HepG2 (cell line): Measurements from ENCODE around the gene SLC2A5. TPM values are rescaled to one million over a fixed set of nuclear protein-coding genes. Genes with fewer than 3 reads are reported as not detected.

Source experiments
- ATAC-seq: fragments of 200-7000 bp; cut with Tn5 transposase; 3 replicates; pipeline ENCODE4 v1.9.1; 2020; ENCODE audit warnings: mild to moderate bottlenecking, moderate library complexity
- BruUV-seq: library from RNA; stranded (reverse); fragments of 400-500 nt; replicated peaks from 2 replicates; lab custom pipeline; 2021; lab: Mats Ljungman, UMichigan
- CTCF ChIA-PET: fragments of 300-600 bp; formaldehyde crosslinking; extraction: SDS; loops from one replicate; lab custom pipeline; 2021; ENCODE audit warnings: low total read pairs, inconsistent platforms, low intra/inter-chr PET ratio; lab: Yijun Ruan, JAX
- POLR2A ChIA-PET: fragments of 350-600 bp; sonication (Branson Sonifier 250); formaldehyde crosslinking; loops from one replicate; lab custom pipeline; 2020; ENCODE audit warnings: antibody characterized with exemption, inconsistent platforms; lab: Yijun Ruan, JAX
- DNase-seq: peaks from one replicate; pipeline ENCODE4 v3.0.0-alpha.2; 2015; ENCODE audit warnings: low spot score
- FAIRE-seq: peaks from 3 replicates; lab custom pipeline; 2011; peaks lifted over from hg19 to GRCh38; lab: Jason Lieb, UNC
- H2AFZ ChIP-seq: one replicate; pipeline ENCODE4 v1.6.1; 2011; ENCODE audit warnings: low read length, inconsistent platforms
- H3K27ac ChIP-seq: fragments of 300-600 bp; 3 replicates; pipeline ENCODE4 v1.8.0; 2011; ENCODE audit warnings: mixed run types, mild to moderate bottlenecking, mixed read lengths, low read length, inconsistent platforms; ENCODE audit not compliant: insufficient read depth; ENCODE audit errors: extremely low read length
- H3K27me3 ChIP-seq, 2 experiments: fragments of 200-600 bp in 1 of 2; 2 replicates in 1 of 2; 3 replicates in 1 of 2; pipeline versions ENCODE4 v1.6.0 to v1.8.0; 2011; ENCODE audit warnings: low read length in 2 of 2, mild to moderate bottlenecking in 2 of 2, moderate library complexity in 2 of 2, inconsistent platforms in 1 of 2; ENCODE audit not compliant: insufficient read depth in 2 of 2, control insufficient read depth in 1 of 2
- H3K36me3 ChIP-seq, 2 experiments: fragments of 200-600 bp in 1 of 2; replicated peaks in 1 of 2; 2 replicates in 1 of 2; 3 replicates in 1 of 2; pipeline versions ENCODE4 v1.5.1 to v1.8.0; 2011; ENCODE audit warnings: low read length in 2 of 2, inconsistent platforms in 1 of 2; ENCODE audit not compliant: insufficient read depth in 2 of 2, control insufficient read depth in 1 of 2
- H3K4me1 ChIP-seq: 2 replicates; pipeline ENCODE4 v1.5.1; 2012; ENCODE audit warnings: low read length, inconsistent platforms; ENCODE audit not compliant: insufficient read depth
- H3K4me2 ChIP-seq: 2 replicates; pipeline ENCODE4 v1.6.0; 2011; ENCODE audit warnings: low read depth, low read length, inconsistent platforms
- H3K4me3 ChIP-seq, 3 experiments: fragments of 200-600 bp in 1 of 3; sonication (generic), shearing (Covaris generic) in 1 of 3; replicated peaks in 1 of 3; 2 replicates each; pipeline ENCODE4 v1.5.1; 2011 to 2016; ENCODE audit warnings: low read length in 3 of 3, inconsistent platforms in 2 of 3, low read depth in 2 of 3, mild to moderate bottlenecking in 2 of 3, control low read depth in 1 of 3, mixed read lengths in 1 of 3; ENCODE audit not compliant: insufficient read depth in 1 of 3
- H3K79me2 ChIP-seq: one replicate; pipeline ENCODE4 v1.6.1; 2011; ENCODE audit warnings: low read length, inconsistent platforms; ENCODE audit not compliant: insufficient read depth
- H3K9ac ChIP-seq: 2 replicates; pipeline ENCODE4 v1.6.0; 2011; ENCODE audit warnings: mild to moderate bottlenecking, low read depth, low read length, inconsistent platforms; ENCODE audit not compliant: insufficient read depth
- H3K9me3 ChIP-seq: 2 replicates; pipeline ENCODE4 v1.5.1; 2012; ENCODE audit warnings: mild to moderate bottlenecking, low read length
- H4K20me1 ChIP-seq: 2 replicates; pipeline ENCODE4 v1.6.0; 2011; ENCODE audit warnings: inconsistent platforms, mild to moderate bottlenecking, low read length, moderate library complexity; ENCODE audit not compliant: insufficient read depth
- DNMT3B ChIP-seq: conservative IDR thresholded peaks from 2 replicates; pipeline ENCODE4 v1.6.1; 2016; ENCODE audit warnings: missing biosample characterization, control low read depth
- GATAD2A ChIP-seq: IDR thresholded peaks from 2 replicates; pipeline ENCODE4 v1.6.1; 2016
- LBX2 ChIP-seq: sonication (generic); formaldehyde crosslinking; IDR thresholded peaks from 2 replicates; pipeline ENCODE4 v1.5.0; 2020; ENCODE audit warnings: missing genetic modification reagents, mild to moderate bottlenecking, borderline replicate concordance
- MNT ChIP-seq: fragments of 450-650 bp; IDR thresholded peaks from 2 replicates; pipeline ENCODE4 v1.6.1; 2016
- PATZ1 ChIP-seq: sonication (generic); formaldehyde crosslinking; IDR thresholded peaks from 2 replicates; pipeline ENCODE4 v1.4.0; 2020; ENCODE audit warnings: missing genetic modification reagents
- RXRA ChIP-seq: sonication (generic); formaldehyde crosslinking; IDR thresholded peaks from 2 replicates; pipeline ENCODE4 v1.5.1; 2020; ENCODE audit warnings: missing genetic modification reagents
- TEAD2 ChIP-seq: sonication (generic); formaldehyde crosslinking; IDR thresholded peaks from 2 replicates; pipeline ENCODE4 v1.9.0; 2021; ENCODE audit warnings: missing genetic modification reagents
- ZNF12 ChIP-seq: sonication (generic); formaldehyde crosslinking; IDR thresholded peaks from 2 replicates; pipeline ENCODE4 v1.5.0; 2020; ENCODE audit warnings: missing genetic modification reagents
- ZNF367 ChIP-seq: sonication (generic); formaldehyde crosslinking; IDR thresholded peaks from 2 replicates; pipeline ENCODE4 v1.4.0; 2020; ENCODE audit warnings: missing genetic modification reagents, borderline replicate concordance
- ZNF431 ChIP-seq: sonication (generic); formaldehyde crosslinking; IDR thresholded peaks from 2 replicates; pipeline ENCODE4 v1.9.0; 2022; ENCODE audit warnings: missing genetic modification reagents, low read depth, mild to moderate bottlenecking, borderline replicate concordance
- ZNF484 ChIP-seq: sonication (generic); formaldehyde crosslinking; IDR thresholded peaks from 2 replicates; pipeline ENCODE4 v1.5.1; 2020; ENCODE audit warnings: mild to moderate bottlenecking, low read depth, missing genetic modification reagents, borderline replicate concordance
- ZNF552 ChIP-seq: sonication (generic); formaldehyde crosslinking; IDR thresholded peaks from 2 replicates; pipeline ENCODE4 v1.9.0; 2022; ENCODE audit warnings: missing genetic modification reagents, mild to moderate bottlenecking, borderline replicate concordance
- ZNF644 ChIP-seq: IDR thresholded peaks from 2 replicates; pipeline ENCODE4 v1.6.1; 2016; ENCODE audit warnings: low read depth
- ZNF773 ChIP-seq: sonication (generic); formaldehyde crosslinking; IDR thresholded peaks from 2 replicates; pipeline ENCODE4 v1.4.0; 2020; ENCODE audit warnings: missing genetic modification reagents, borderline replicate concordance
- WGBS: methylation state at CpG from one replicate; pipeline ENCODE4 v1.1.6; 2017; ENCODE audit warnings: low lambda C conversion rate; 5-methylcytosine and 5-hydroxymethylcytosine counted together
- in situ Hi-C: cut with HindIII; loops from 2 replicates; pipeline ENCODE4 v1.10.0; 2017; ENCODE audit warnings: low pct_unique_long_range_greater_than_20kb; ENCODE audit not compliant: extremely low pct_ligation_motif_present
- intact Hi-C: fragments of 100-400 bp; cut with micrococcal nuclease; formaldehyde crosslinking; loops from one replicate; pipeline ENCODE4 v1.10.0; 2022; ENCODE audit not compliant: unreplicated experiment
- polyA plus RNA-seq, 8 experiments: library from polyadenylated mRNA; depleted of rRNA in 3 of 8; stranded (reverse) in 7 of 8; unstranded in 1 of 8; fragments of >200 nt; fragmentation: Illumina TruSeq in 4 of 8; extraction: Trizol in 4 of 8; gene quantifications; 2 replicates each; pipeline versions ENCODE4 v1.2.1 to v1.2.3, GENCODE V29; 2011 to 2016; ENCODE audit warnings: low read depth in 4 of 8, missing spikeins in 1 of 8, mixed read lengths in 1 of 8; ENCODE audit not compliant: insufficient read depth in 1 of 8
- total RNA-seq, 5 experiments: library from RNA; depleted of rRNA; stranded (reverse); fragments of >200 nt; fragmentation: Illumina TruSeq; extraction: Trizol; gene quantifications; 2 replicates each; pipeline ENCODE4 v1.2.3, GENCODE V29; 2016; ENCODE audit warnings: low read depth in 1 of 5
- TF ChIP-seq, protein P1 (sequence below): sonication (generic); formaldehyde crosslinking; IDR thresholded peaks from 2 replicates; pipeline ENCODE4 v1.5.0; 2020; ENCODE audit warnings: mild to moderate bottlenecking, missing genetic modification reagents, borderline replicate concordance
- TF ChIP-seq, protein P2 (sequence below): sonication (generic); formaldehyde crosslinking; IDR thresholded peaks from 2 replicates; pipeline ENCODE4 v1.5.1; 2020; ENCODE audit warnings: missing genetic modification reagents, mild to moderate bottlenecking, borderline replicate concordance

SLC2A5 gene
- total and polyA plus RNA-seq, 2 of the 13 experiments (the other 11 are each of a cell fraction or from before 2014, with no cell fraction given): 0.04 to 0.54 TPM

GRCh38 chr1:9013819-9014218 is 55.6 kb downstream of the SLC2A5 start:
- Histone ChIP-seq H2AFZ (no peak overlapping the region), H3K79me2 (no peaks in the 10 kb centered on the region), H3K27ac (no peak overlapping the region), H3K36me3 (no peaks in the 10 kb centered on the region), H3K4me2 (no peak overlapping the region), H3K9ac (no peak overlapping the region), H3K9me3 (no peaks in the 10 kb centered on the region), H3K4me1 (peaks cover 12% of the 10 kb centered on the region), H4K20me1 (no peaks in the 10 kb centered on the region), H3K27me3 (peaks cover 0 to 26% of the 10 kb centered on the region in 2 experiments; a peak in 4 of 5 replicates), H3K4me3 (no peak overlapping the region)
- ATAC-seq (no peak), FAIRE-seq (no peak), DNase-seq (no peak)
- ChIA-PET CTCF (no interaction called here), POLR2A (no interaction called here)
- intact Hi-C loops: no loop called here
- BruUV-seq: no TSS peak
- in situ Hi-C loops: no loop called here
- WGBS: 27% methylated on average over 7 of the region's 8 CpGs
- TF ChIP-seq MNT (no peak), ZNF431 (CRISPR knock-in tag) (no peak), DNMT3B (CRISPR knock-in tag) (no peak), LBX2 (CRISPR knock-in tag) (no peak), ZNF12 (CRISPR knock-in tag) (no peak), GATAD2A (CRISPR knock-in tag) (no peak), ZNF484 (no peak), RXRA (CRISPR knock-in tag) (no peak), ZNF773 (CRISPR knock-in tag) (no peak), ZNF644 (CRISPR knock-in tag) (no peak), PATZ1 (CRISPR knock-in tag) (no peak), TEAD2 (no peak), ZNF367 (CRISPR knock-in tag) (no peak), ZNF552 (no peak)
- TF ChIP-seq, protein P1, sequence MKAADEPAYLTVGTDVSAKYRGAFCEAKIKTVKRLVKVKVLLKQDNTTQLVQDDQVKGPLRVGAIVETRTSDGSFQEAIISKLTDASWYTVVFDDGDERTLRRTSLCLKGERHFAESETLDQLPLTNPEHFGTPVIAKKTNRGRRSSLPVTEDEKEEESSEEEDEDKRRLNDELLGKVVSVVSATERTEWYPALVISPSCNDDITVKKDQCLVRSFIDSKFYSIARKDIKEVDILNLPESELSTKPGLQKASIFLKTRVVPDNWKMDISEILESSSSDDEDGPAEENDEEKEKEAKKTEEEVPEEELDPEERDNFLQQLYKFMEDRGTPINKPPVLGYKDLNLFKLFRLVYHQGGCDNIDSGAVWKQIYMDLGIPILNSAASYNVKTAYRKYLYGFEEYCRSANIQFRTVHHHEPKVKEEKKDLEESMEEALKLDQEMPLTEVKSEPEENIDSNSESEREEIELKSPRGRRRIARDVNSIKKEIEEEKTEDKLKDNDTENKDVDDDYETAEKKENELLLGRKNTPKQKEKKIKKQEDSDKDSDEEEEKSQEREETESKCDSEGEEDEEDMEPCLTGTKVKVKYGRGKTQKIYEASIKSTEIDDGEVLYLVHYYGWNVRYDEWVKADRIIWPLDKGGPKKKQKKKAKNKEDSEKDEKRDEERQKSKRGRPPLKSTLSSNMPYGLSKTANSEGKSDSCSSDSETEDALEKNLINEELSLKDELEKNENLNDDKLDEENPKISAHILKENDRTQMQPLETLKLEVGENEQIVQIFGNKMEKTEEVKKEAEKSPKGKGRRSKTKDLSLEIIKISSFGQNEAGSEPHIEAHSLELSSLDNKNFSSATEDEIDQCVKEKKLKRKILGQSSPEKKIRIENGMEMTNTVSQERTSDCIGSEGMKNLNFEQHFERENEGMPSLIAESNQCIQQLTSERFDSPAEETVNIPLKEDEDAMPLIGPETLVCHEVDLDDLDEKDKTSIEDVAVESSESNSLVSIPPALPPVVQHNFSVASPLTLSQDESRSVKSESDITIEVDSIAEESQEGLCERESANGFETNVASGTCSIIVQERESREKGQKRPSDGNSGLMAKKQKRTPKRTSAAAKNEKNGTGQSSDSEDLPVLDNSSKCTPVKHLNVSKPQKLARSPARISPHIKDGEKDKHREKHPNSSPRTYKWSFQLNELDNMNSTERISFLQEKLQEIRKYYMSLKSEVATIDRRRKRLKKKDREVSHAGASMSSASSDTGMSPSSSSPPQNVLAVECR: no peak
- TF ChIP-seq, protein P2, sequence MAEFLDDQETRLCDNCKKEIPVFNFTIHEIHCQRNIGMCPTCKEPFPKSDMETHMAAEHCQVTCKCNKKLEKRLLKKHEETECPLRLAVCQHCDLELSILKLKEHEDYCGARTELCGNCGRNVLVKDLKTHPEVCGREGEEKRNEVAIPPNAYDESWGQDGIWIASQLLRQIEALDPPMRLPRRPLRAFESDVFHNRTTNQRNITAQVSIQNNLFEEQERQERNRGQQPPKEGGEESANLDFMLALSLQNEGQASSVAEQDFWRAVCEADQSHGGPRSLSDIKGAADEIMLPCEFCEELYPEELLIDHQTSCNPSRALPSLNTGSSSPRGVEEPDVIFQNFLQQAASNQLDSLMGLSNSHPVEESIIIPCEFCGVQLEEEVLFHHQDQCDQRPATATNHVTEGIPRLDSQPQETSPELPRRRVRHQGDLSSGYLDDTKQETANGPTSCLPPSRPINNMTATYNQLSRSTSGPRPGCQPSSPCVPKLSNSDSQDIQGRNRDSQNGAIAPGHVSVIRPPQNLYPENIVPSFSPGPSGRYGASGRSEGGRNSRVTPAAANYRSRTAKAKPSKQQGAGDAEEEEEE (CRISPR knock-in tag): no peak
